HepG2 (cell line): ENCODE data around the gene GNPAT. TPM values are rescaled to one million over a fixed set of nuclear protein-coding genes. Genes with fewer than 3 reads are reported as not detected.
A peak's percentile ranks its signal among the peaks of the same experiment; 100 is the strongest.

Source experiments
- HDAC2 ChIP-seq: sonication (generic); formaldehyde crosslinking; IDR thresholded peaks from 2 replicates; pipeline ENCODE4 v1.4.0; 2020; ENCODE audit warnings: missing genetic modification reagents
- HNF4G ChIP-seq, 2 experiments: sonication (generic) in 1 of 2; formaldehyde crosslinking in 1 of 2; IDR thresholded peaks; 2 replicates each; pipeline versions ENCODE4 v1.4.0 to v1.6.1; 2011 to 2020; ENCODE audit warnings: borderline replicate concordance in 2 of 2, low read depth in 2 of 2, mild to moderate bottlenecking in 2 of 2, low read length in 1 of 2, missing genetic modification reagents in 1 of 2, moderate library complexity in 1 of 2
- KDM6A ChIP-seq: IDR thresholded peaks from 2 replicates; pipeline ENCODE4 v1.6.1; 2016; ENCODE audit warnings: low read depth
- MED13 ChIP-seq: sonication (generic); formaldehyde crosslinking; IDR thresholded peaks from 2 replicates; pipeline ENCODE4 v1.5.0; 2020; ENCODE audit warnings: missing genetic modification reagents
- NCOA2 ChIP-seq: sonication (generic); formaldehyde crosslinking; IDR thresholded peaks from 2 replicates; pipeline ENCODE4 v1.8.0; 2022; ENCODE audit warnings: inconsistent platforms
- NFE2 ChIP-seq: sonication (generic); formaldehyde crosslinking; IDR thresholded peaks from 2 replicates; pipeline ENCODE4 v1.4.0; 2020; ENCODE audit warnings: missing genetic modification reagents
- PITX1 ChIP-seq: sonication (generic); formaldehyde crosslinking; IDR thresholded peaks from 2 replicates; pipeline ENCODE4 v1.5.1; 2020; ENCODE audit warnings: mild to moderate bottlenecking, missing genetic modification reagents
- POLR2AphosphoS2 ChIP-seq: IDR thresholded peaks from 2 replicates; pipeline ENCODE4 v1.6.1; 2011; ENCODE audit warnings: low read depth, low read length, improper control_type of control experiment
- RBM22 ChIP-seq: fragments of 200-400 bp; formaldehyde crosslinking; optimal IDR thresholded peaks from 2 replicates; pipeline ENCODE3; 2017; ENCODE audit warnings: mild to moderate bottlenecking, low read length, moderate library complexity
- SIX4 ChIP-seq: sonication (generic); formaldehyde crosslinking; IDR thresholded peaks from 2 replicates; pipeline ENCODE4 v1.4.0; 2020; ENCODE audit warnings: missing genetic modification reagents
- SMYD3 ChIP-seq: sonication (generic); formaldehyde crosslinking; IDR thresholded peaks from 2 replicates; pipeline ENCODE4 v1.8.1; 2023; ENCODE audit warnings: mild to moderate bottlenecking, missing genetic modification reagents
- TBX2 ChIP-seq: sonication (generic); formaldehyde crosslinking; IDR thresholded peaks from 2 replicates; pipeline ENCODE4 v1.5.0; 2020; ENCODE audit warnings: missing genetic modification reagents, mild to moderate bottlenecking, borderline replicate concordance
- ZBTB7B ChIP-seq: sonication (generic); formaldehyde crosslinking; IDR thresholded peaks from 2 replicates; pipeline ENCODE4 v1.4.0; 2020; ENCODE audit warnings: missing genetic modification reagents
- ZNF10 ChIP-seq: sonication (generic); formaldehyde crosslinking; IDR thresholded peaks from 2 replicates; pipeline ENCODE4 v1.4.0; 2020; ENCODE audit warnings: mild to moderate bottlenecking, low read depth, missing genetic modification reagents, borderline replicate concordance
- ZNF136 ChIP-seq: sonication (generic); formaldehyde crosslinking; IDR thresholded peaks from 2 replicates; pipeline ENCODE4 v1.8.1; 2022; ENCODE audit warnings: low read depth, mild to moderate bottlenecking, moderate library complexity, missing genetic modification reagents
- ZNF24 ChIP-seq: fragments of 450-650 bp; IDR thresholded peaks from 2 replicates; pipeline ENCODE4 v1.6.1; 2017; ENCODE audit warnings: antibody characterized with exemption, mild to moderate bottlenecking
- ZNF747 ChIP-seq: sonication (generic); formaldehyde crosslinking; IDR thresholded peaks from 2 replicates; pipeline ENCODE4 v1.8.1; 2023; ENCODE audit warnings: missing genetic modification reagents, mild to moderate bottlenecking, borderline replicate concordance
- ZNF878 ChIP-seq: sonication (generic); formaldehyde crosslinking; IDR thresholded peaks from 2 replicates; pipeline ENCODE4 v1.8.1; 2023; ENCODE audit warnings: mild to moderate bottlenecking, missing genetic modification reagents, moderate library complexity
- polyA plus RNA-seq, 8 experiments: library from polyadenylated mRNA; depleted of rRNA in 3 of 8; stranded (reverse) in 7 of 8; unstranded in 1 of 8; fragments of >200 nt; fragmentation: Illumina TruSeq in 4 of 8; extraction: Trizol in 4 of 8; gene quantifications; 2 replicates each; pipeline versions ENCODE4 v1.2.1 to v1.2.3, GENCODE V29; 2011 to 2016; ENCODE audit warnings: low read depth in 4 of 8, missing spikeins in 1 of 8, mixed read lengths in 1 of 8; ENCODE audit not compliant: insufficient read depth in 1 of 8
- total RNA-seq, 5 experiments: library from RNA; depleted of rRNA; stranded (reverse); fragments of >200 nt; fragmentation: Illumina TruSeq; extraction: Trizol; gene quantifications; 2 replicates each; pipeline ENCODE4 v1.2.3, GENCODE V29; 2016; ENCODE audit warnings: low read depth in 1 of 5
- TF ChIP-seq, protein P1 (sequence below): sonication (generic); formaldehyde crosslinking; IDR thresholded peaks from 2 replicates; pipeline ENCODE4 v1.4.0; 2020; ENCODE audit warnings: missing genetic modification reagents
- TF ChIP-seq, protein P2 (sequence below): sonication (generic); formaldehyde crosslinking; IDR thresholded peaks from 2 replicates; pipeline ENCODE4 v1.4.0; 2020; ENCODE audit warnings: missing genetic modification reagents, borderline replicate concordance
- TF ChIP-seq, protein P3 (sequence below): fragments of 450-650 bp; IDR thresholded peaks from 2 replicates; pipeline ENCODE4 v1.6.1; 2017
- TF ChIP-seq, protein P4 (sequence below): sonication (generic); formaldehyde crosslinking; IDR thresholded peaks from 2 replicates; pipeline ENCODE4 v1.4.0; 2020; ENCODE audit warnings: missing genetic modification reagents

The GNPAT gene
- total and polyA plus RNA-seq, 2 of the 13 experiments (the other 11 are each of a cell fraction or from before 2014, with no cell fraction given) = 58.3 to 114 TPM

DNA sequence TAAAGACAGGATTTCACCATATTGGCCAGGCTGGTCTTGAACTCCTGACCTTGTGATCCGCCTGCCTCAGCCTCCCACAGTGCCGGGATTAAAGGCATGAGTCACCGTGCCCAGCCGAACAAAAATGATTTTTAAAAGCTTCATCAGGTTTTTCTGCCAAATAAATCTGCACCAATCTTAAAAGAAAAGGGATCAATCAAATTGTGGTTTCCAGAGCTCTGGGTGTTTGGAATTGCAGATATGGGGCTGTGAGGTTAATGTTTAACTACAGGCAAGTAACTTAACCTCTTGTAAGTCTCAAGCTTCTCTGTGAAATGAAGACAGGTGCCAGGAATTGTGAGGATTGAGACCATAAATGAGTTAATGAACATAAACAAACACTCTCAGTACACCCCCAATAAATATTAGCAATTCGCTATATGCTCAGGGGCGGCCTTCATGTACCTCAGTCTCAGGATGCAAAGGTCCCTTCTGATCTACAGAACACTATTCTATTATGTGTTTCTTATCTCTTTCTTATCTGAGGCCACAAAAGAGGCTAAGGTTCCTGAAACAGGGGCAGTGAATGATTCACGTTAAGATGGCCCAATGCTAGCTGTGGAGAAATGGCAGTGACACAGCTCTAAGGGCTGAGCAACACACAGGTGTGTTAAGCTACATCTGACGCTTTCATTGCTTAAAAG lies 7.1 kb upstream of the GNPAT start (continued):
- no peak for TF ChIP-seq ZNF747 (CRISPR knock-in tag)
- no peak for TF ChIP-seq RBM22
- peak; percentile 80; the same call in 1 of the 2 replicates for TF ChIP-seq MED13 (CRISPR knock-in tag)
- TF ChIP-seq, protein P1, sequence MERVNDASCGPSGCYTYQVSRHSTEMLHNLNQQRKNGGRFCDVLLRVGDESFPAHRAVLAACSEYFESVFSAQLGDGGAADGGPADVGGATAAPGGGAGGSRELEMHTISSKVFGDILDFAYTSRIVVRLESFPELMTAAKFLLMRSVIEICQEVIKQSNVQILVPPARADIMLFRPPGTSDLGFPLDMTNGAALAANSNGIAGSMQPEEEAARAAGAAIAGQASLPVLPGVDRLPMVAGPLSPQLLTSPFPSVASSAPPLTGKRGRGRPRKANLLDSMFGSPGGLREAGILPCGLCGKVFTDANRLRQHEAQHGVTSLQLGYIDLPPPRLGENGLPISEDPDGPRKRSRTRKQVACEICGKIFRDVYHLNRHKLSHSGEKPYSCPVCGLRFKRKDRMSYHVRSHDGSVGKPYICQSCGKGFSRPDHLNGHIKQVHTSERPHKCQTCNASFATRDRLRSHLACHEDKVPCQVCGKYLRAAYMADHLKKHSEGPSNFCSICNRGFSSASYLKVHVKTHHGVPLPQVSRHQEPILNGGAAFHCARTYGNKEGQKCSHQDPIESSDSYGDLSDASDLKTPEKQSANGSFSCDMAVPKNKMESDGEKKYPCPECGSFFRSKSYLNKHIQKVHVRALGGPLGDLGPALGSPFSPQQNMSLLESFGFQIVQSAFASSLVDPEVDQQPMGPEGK = peak; percentile 77
- TF ChIP-seq SIX4 (CRISPR knock-in tag) = peak; percentile 55
- peak; percentile 61 for TF ChIP-seq PITX1 (CRISPR knock-in tag)
- peak; percentile 94 for TF ChIP-seq NCOA2
- TF ChIP-seq, protein P2, sequence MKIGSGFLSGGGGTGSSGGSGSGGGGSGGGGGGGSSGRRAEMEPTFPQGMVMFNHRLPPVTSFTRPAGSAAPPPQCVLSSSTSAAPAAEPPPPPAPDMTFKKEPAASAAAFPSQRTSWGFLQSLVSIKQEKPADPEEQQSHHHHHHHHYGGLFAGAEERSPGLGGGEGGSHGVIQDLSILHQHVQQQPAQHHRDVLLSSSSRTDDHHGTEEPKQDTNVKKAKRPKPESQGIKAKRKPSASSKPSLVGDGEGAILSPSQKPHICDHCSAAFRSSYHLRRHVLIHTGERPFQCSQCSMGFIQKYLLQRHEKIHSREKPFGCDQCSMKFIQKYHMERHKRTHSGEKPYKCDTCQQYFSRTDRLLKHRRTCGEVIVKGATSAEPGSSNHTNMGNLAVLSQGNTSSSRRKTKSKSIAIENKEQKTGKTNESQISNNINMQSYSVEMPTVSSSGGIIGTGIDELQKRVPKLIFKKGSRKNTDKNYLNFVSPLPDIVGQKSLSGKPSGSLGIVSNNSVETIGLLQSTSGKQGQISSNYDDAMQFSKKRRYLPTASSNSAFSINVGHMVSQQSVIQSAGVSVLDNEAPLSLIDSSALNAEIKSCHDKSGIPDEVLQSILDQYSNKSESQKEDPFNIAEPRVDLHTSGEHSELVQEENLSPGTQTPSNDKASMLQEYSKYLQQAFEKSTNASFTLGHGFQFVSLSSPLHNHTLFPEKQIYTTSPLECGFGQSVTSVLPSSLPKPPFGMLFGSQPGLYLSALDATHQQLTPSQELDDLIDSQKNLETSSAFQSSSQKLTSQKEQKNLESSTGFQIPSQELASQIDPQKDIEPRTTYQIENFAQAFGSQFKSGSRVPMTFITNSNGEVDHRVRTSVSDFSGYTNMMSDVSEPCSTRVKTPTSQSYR = peak; percentile 63; the same call in 1 of the 2 replicates
- TF ChIP-seq ZNF10 (CRISPR knock-in tag) = no peak
- 0 out of 2 replicates have a peak, but pooled peaks have one; percentile 51 for TF ChIP-seq ZNF878
- TF ChIP-seq ZBTB7B = peak; percentile 68; the same call in 1 of the 2 replicates
- TF ChIP-seq ZNF136 (CRISPR knock-in tag) = 0 out of 2 replicates have a peak, but pooled peaks have one; percentile 24
- no peak for TF ChIP-seq ZNF24
- peak; percentile 59; the same call in 1 of the 2 replicates for TF ChIP-seq HDAC2 (CRISPR knock-in tag)
- peak; percentile 94 for TF ChIP-seq TBX2
- TF ChIP-seq, protein P3, sequence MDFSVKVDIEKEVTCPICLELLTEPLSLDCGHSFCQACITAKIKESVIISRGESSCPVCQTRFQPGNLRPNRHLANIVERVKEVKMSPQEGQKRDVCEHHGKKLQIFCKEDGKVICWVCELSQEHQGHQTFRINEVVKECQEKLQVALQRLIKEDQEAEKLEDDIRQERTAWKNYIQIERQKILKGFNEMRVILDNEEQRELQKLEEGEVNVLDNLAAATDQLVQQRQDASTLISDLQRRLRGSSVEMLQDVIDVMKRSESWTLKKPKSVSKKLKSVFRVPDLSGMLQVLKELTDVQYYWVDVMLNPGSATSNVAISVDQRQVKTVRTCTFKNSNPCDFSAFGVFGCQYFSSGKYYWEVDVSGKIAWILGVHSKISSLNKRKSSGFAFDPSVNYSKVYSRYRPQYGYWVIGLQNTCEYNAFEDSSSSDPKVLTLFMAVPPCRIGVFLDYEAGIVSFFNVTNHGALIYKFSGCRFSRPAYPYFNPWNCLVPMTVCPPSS = no peak
- no peak for TF ChIP-seq NFE2 (CRISPR knock-in tag)
- peak; percentile 91 for TF ChIP-seq KDM6A
- TF ChIP-seq HNF4G (IDR thresholded peaks at IDR 0.05; ENCODE audit: borderline replicate concordance, low read depth, low read length) = peak; percentile 94
- peak; percentile 76; the same call in 1 of the 2 replicates for TF ChIP-seq HNF4G (CRISPR knock-in tag; IDR thresholded peaks at IDR 0.05; ENCODE audit: borderline replicate concordance, low read depth)
- 0 out of 2 replicates have a peak, but pooled peaks have one; percentile 52 for TF ChIP-seq SMYD3 (CRISPR knock-in tag)
- TF ChIP-seq, protein P4, sequence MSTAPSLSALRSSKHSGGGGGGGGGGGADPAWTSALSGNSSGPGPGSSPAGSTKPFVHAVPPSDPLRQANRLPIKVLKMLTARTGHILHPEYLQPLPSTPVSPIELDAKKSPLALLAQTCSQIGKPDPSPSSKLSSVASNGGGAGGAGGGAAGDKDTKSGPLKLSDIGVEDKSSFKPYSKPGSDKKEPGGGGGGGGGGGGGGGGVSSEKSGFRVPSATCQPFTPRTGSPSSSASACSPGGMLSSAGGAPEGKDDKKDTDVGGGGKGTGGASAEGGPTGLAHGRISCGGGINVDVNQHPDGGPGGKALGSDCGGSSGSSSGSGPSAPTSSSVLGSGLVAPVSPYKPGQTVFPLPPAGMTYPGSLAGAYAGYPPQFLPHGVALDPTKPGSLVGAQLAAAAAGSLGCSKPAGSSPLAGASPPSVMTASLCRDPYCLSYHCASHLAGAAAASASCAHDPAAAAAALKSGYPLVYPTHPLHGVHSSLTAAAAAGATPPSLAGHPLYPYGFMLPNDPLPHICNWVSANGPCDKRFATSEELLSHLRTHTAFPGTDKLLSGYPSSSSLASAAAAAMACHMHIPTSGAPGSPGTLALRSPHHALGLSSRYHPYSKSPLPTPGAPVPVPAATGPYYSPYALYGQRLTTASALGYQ (CRISPR knock-in tag) = peak; percentile 86
- no peak for TF ChIP-seq POLR2AphosphoS2
